GM21786 (cell line): Measurements from ENCODE around the gene CT47C1.
"Not testable (repeated sequence)": the region's sequence is repeated elsewhere in the genome, so short reads cannot be mapped to it uniquely, and the experiment has no call there.

Experiments
- ATAC-seq: cut with Tn5 transposase; IDR thresholded peaks from one replicate; pipeline ENCODE4 v1.9.1; 2021; ENCODE audit not compliant: unreplicated experiment

The CT47C1 gene

DNA sequence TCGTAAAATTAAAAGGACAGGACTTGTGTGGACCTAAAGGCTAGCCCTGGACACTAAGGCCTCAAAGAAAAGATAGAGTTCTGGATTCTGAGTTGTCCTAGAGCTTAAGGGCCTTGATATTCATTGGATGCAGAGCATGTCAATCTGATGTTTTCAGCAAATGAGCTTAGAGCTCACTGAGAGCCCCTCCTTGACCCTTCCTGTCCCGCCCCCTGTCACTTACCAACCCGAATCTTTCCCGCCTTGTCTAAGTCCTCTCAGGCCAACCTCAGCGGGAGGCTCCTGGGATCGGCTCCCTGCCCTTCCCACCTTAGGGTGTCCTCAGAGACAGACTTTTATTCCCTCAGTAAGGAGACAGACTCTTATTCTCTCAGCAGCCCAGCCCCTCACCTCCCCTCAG is at the start of gene CT47C1:
TSS of gene CT47C1 (plus strand) at position 250 of the 400 bp plus-strand sequence. CDS start 233 bp downstream, outside the sequence.
- no peak for ATAC-seq

DNA sequence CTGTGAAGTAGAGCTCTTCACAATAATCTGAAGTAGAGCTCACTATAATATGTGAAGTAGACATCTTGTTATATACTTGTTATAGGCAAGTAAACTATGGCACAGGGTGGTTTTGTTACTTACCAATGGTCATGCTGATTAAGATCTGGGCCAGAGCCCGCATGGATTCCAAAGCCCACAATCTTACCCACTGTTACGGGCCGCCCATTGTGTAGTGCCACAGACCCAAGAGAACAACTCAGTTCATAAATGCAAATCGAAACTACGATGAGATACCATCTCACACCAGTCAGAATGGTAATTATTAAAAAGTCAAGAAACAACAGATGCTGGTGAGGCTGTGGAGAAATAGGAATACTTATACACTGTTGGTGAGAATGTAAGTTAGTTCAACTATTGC is 46.9 kb upstream of the CT47C1 start:
- ATAC-seq = no peak

DNA sequence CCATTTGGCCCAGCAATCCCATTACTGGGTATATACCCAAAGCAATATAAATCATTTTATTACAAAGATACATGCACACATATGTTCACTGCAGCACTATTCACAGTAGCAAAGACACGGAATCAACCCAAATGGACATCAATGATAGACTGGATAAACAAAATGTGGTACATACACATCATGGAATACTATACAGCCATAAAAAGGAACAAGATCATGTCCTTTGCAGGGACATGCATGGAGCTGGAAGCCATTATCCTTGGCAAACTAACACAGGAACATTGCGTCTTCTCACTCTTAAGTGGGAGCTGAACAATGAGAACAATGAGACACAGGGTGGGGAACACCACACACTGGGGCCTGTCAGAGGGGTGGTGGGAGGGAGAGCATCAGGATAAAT is 46.4 kb upstream of the CT47C1 start:
- not testable (repeated sequence) for ATAC-seq

DNA sequence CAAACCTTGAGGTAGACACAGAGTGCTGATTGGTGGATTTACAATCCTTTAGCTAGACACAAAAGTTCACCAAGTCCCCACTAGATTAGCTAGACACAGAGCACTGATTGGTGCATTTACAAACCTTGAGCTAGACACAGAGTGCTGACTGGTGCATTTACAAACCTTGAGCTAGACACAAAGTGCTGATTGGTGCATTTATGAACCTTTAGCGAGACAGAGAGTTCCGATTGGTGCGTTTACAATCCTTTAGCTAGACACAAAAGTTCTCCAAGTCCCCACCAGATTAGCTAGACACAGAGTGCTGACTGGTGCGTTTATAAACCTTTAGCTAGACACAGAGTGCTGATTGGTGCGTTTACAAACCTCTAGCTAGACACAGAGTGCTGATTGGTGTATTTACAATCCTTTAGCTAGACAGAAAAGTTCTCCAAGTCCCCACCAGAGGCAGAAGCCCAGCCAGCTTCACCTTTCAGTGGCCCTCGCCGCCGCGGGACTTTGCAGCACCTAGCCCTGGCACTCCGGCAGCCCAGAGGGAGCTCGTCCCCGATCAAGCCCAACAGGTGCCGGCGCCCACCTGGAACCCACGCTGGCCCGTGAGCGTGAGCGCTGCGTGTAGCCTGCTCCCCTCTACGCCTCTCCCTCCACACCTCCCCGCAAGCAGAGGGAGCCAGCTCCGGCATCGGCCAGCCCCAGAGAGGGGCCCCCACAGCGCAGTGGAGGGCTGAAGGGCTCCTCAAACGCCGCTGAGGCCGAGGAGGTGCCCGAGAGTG is 44.6 kb upstream of the CT47C1 start:
- not testable (repeated sequence) for ATAC-seq

DNA sequence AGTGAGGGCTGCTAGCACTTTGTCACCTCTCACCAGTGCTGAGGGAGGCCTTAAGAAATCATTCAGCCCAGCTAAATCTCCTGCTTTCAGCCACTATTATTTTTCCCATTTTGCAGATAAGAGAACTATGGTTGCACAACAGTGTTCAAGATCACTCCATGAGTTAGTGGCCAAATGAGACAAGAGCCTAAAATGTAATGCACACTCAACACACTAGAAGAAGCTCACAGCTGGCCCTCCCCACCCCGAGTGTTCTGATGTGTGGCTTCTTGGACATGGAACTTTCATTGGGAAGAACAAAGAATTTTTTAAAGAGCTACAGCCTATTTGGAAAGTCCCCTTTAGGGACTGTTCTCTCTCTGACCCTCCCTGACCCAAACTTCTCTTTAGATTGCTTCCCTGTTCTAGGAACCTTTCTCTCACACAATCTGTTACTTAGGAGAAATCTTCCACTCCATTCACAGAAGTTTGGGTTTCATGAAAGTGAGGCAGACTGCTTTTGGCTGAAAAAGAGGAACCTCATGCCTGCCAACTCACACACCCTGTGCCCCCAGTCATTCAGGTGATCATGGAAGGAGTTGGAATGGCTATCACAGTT is 44.0 kb upstream of the CT47C1 start:
- no peak for ATAC-seq

DNA sequence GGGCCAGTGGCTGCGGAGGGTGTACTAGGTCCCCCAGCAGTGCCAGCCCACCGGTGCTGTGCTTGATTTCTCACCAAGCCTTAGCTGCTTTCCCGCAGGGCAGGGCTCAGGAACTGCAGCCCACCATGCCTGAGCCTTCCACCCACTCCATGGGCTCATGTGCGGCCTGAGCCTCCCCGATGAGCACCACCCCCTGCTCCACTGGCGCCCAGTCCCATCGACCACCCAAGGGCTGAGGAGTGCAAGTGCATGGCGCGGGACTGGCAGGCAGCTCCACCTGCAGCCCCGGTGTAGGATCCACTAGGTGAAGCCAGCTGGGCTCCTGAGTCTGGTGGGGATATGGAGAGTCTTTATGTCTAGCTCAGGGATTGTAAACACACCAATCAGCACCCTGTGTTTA is 43.1 kb upstream of the CT47C1 start:
- ATAC-seq = not testable (repeated sequence)

DNA sequence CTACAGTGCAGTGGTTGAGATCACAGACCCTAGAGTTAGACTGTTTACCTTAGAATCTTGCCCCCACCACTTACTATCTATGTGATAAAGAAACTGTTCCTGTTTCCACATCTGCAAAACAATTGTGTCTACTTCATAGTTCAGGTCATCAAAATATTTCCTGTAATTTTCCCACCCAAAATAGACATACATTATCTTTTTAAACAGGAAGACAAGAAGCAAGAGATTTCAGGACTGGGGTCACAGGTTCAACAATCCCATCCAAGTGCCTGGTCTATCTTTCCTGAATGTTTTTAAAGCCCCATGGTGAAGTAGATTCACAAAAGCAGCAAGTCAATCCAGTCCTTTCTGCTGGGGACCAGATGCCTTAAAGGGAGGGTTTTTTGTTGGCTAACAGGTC is 41.8 kb upstream of the CT47C1 start:
- ATAC-seq = no peak

DNA sequence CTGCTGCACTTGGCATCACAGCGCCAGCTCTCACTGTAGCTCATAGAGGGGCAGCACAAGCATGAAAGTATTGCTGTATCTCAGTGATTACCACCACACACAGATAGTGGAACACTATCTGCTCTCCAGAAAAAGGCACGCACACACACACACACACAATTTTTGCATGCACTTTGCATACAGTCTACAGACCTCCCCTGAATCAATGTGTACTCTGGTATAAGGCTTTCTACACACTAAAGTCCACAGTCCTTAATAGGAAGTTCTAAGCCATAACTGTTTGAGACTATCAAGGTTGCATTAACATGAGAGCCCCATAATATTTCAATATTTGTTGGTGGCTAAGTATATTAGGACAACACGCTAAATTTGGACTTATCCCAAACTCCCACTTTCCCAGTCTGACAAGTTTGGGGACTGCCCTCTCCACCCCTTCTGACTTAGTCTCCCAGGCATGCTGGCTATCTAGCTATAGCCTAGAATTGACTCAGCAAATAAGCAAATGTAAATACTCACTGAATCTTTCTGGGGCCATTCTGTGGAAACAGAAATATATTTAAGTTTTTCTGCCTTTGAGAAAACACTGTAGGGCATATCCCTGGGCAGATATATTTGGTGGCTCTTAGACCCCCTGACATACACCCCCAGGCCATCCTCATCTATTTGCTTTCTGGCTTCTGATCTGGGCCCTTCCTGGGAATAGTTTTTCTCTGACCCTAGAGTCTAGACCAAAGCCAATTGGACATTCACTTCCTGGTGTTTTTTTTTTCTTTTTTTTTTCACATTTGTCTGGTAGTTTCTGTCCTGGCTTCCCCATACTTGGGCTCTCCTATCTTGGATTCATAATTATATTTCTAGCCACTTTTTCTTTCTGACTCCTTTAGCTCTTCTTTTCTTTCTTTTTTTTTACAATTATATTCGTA is 36.4 kb upstream of the CT47C1 start:
- no peak for ATAC-seq

DNA sequence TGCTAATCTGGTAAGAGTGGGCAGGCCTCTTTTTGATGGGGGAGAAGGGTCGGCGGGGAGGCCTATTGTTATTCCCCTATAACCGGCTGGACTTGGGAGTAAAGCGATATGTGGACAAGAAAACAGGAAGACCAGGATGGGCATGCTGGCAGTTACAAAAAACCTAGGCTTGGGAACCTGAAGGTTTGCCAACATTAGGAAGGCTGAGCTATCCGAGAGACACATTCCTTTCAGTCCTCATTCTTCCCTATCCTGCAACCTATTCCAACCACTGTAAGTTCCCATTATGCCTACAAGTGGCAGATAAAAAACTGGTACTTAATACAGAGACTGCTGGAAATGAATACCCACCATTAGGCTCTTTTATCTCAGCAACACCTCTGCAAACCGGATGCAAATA is 32.4 kb upstream of the CT47C1 start:
- ATAC-seq = no peak

DNA sequence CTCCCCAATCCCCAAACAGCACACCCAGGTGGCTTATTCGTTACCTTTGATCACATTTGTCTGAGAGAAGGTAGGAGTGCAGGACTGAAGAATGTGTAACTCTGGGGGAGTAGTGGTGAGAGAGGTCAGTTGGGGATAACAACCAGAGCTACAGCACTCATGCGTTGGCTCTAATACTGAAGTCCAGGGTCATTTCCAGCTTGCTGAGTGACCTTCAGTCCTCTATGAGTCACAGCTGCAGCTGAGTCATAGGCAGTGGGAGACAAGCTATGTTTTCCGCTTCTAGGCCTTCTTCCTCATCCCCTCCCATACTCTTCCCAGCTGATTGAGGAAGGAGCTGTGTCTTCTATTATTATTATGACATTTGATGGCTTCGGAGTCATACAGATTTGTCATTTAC is 31.6 kb upstream of the CT47C1 start:
- ATAC-seq = no peak

DNA sequence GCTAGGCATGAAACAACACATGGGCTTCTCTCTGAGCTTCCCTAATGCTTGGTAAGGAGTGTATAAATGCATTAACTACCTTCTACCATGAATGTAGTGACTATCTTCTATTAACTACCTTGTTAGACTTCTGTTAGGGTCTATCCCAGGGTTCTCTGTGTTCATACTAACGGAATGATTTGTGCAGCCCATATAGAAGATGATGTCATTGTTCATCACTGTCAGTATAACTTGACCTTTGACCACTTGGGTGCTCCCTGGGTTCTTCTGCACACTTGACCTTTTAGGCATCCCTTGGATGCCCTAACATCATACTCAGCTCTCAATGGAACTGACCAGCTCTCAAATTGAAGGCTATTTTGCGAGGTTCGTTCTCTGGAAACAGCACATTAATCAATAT is 30.8 kb upstream of the CT47C1 start:
- no peak for ATAC-seq

DNA sequence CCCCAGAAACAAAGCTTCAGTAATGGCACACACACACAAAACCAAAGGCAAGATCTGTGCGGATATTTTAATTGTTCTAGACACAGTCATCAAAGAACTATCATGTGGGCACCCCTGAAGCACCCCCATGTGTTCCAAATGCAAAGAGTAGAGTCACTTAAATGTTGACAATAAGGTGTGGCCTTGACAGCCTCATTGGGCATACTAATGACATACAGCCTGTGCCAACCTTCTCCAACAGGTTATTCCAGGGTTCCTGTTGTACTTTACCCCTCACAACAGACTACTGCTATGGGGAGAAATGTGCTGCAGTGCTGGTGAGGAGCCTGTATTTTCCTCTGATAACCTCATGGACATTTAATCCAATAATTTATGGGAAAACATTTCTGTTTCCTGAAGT is 29.8 kb upstream of the CT47C1 start:
- ATAC-seq = no peak

DNA sequence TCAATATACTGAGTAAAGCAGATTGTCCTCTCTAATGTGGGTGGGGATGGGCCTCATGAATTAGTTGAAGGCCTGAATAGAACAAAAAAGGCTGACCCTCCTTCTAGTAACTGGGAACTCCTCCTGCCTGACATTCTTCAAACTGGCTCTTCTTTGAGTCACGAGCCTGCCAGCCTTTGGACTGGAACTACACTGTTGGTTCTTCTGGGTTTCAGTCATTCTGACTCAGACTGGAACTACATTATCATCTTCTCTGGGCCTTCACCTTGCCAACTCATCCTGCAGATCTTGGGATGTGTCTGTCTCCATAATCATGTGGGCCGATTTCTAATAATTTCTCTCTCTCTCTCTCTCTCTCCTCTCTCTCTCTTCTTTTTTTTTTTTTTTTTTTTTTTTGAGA is 26.9 kb upstream of the CT47C1 start:
- ATAC-seq = no peak

DNA sequence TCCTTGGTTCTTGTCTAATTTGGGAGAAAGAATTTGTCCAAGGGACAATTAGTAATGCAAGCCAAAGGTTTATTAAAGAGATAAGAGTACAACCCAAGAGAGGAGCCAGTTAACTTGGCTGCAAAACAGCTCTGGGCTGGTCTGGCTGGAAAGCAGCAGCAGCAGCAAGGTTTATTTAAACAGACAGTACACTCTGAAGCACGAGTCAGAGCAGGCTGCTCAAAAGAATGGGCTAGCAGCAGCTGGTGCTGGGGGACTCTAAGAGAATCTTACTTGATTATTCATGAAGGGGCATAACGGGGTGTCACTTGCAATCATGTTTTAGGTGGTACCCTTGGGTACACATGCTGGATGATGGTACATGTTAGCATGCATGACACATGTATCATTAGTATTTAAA is 17.1 kb upstream of the CT47C1 start:
- no peak for ATAC-seq

DNA sequence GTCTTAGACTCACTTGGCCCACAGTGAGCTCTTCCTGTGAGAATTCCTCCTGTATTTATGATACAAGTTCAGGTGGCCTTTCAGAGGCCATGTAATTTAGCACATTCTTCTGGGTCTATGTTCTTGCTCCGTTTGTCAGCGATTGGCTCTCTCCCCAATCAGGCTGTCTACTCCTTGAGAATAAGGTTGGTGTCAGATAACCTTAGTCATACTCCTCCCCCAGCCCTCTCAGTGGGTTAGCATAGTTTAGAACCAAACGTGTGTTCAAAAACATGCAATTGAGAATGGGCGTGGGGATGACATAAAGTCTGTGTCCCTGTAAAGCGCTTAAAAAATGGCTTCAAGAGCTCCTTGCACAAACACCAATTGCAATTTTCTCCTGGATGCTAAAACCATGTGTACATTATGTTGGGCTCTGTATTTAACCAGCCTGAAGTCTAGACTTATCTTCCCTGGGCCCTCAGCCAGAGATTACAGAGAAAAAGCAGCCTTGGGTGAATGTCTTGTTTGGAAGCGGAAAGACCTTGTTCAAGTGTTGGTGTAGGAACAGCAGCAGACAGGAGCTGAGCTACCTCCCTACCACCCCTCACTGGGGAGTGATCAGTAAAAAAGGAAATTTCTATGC is 9.9 kb upstream of the CT47C1 start:
- no peak for ATAC-seq

DNA sequence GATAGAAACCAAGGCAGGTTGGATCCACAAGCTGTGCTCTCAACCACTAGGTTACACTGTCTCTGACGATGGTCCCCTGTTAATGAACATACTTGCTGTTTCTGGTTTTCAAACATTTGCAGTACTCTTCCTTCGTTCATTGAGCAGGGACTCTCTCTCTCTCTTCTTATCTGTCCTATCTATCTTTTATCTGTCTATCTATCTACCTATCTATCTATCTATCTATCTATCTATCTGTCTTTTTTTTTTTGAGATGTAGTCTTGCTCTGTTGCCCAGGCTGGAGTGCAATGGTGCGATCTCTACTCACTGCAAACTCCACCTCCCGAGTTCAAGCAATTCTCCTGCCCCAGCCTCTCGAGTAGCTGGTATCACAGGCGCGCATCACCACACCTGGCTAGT is 9.4 kb upstream of the CT47C1 start:
- no peak for ATAC-seq

DNA sequence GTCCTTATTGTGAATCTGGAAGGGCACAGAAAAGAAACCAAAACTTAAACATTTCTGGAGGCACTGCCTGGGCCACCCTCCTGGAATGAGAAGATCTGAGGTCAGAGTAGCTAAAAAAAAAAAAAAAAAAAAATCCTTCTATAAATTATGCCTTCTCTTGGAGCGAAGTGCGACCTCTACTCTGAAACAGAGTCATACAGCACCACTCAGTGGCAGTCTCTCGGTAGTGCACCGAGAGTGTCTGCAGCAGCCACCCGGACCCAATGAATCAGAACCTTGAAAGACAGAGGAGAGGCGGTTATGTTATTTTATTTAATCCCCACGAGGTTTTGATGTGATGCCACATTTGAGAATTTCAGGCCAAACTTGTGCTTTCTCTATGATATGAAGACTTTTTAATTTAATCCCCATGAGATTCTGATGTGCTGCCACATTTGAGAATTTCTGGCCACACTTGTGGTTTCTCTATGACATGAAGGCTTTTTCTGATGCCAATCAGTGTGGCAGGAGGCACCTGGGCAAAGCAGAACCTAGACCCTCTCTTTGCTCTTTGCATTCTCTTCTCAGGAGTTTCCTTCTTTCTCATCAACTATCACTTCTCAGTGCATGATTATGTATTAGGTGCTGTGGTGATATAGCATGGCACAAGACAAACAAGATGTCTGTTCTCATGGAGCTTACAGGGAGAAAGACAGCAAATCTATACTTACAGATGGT is 5.6 kb upstream of the CT47C1 start:
- no peak for ATAC-seq

DNA sequence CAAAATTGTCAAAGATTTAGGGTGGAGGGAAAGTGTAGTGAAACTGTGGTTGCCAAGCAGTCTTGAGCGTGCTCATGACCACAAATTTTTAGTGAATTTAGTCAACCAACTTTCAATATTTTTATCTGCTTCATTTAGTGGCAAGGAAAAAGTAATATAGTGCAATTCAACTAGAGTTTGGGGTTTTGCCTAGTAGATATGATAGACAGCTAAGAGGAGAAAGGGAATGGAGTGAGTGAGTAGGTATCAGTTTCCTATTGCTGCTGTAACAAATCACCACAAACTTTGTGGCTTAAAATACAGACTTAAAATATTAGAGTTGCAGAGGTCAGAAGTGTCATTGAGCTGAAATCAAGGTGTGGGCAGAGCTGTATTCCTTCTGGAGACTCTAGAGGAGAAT is 3.7 kb upstream of the CT47C1 start:
- no peak for ATAC-seq

DNA sequence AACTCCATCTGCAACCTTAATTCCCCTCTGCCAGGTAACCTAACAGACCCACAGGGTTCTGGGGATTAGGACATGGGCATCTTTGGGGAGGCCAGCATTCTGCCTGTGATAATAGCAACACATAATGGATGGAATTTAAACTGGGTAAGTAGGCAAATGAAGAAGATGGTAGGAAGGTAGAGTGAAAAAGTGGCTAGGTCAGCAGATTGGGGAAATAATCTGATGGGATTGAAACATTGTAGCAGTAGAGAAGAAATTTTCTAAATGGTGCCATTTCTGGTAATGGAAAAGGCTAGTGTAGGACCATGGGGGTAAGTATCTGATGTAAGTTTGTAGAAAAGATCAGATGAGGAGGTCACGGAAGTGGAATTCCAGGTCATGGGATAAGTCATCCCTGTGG is 3.0 kb upstream of the CT47C1 start:
- ATAC-seq = no peak

DNA sequence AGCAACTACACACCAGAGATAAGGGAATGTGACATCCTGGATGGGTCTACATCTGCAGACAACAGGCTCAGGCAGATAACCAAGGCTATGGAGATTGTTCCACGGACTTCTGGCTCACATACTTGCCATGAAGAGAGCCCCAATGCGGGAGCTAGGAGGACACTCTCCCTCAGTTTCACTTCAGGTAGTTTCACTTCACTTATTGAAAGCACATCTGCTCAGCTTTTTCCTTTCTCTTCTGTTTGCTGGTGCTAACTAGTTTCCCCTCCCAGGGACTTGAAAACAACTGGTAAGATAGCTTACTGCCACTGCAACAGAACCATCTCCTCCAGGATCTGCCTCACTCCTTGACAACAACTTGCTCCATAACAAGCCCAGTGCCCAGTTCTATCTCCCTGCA is 1.4 kb upstream of the CT47C1 start:
- no peak for ATAC-seq
